ENCODE measurements around the gene RALY. TPM values are rescaled to one million over a fixed set of nuclear protein-coding genes. Genes with fewer than 3 reads are reported as not detected.
A peak's percentile ranks its signal among the peaks of the same experiment; 100 is the strongest.

The RALY gene
- polyA plus RNA-seq, 2 of the 4 experiments (the other 2 are of a cell fraction), result 63.4 to 102 TPM

DNA sequence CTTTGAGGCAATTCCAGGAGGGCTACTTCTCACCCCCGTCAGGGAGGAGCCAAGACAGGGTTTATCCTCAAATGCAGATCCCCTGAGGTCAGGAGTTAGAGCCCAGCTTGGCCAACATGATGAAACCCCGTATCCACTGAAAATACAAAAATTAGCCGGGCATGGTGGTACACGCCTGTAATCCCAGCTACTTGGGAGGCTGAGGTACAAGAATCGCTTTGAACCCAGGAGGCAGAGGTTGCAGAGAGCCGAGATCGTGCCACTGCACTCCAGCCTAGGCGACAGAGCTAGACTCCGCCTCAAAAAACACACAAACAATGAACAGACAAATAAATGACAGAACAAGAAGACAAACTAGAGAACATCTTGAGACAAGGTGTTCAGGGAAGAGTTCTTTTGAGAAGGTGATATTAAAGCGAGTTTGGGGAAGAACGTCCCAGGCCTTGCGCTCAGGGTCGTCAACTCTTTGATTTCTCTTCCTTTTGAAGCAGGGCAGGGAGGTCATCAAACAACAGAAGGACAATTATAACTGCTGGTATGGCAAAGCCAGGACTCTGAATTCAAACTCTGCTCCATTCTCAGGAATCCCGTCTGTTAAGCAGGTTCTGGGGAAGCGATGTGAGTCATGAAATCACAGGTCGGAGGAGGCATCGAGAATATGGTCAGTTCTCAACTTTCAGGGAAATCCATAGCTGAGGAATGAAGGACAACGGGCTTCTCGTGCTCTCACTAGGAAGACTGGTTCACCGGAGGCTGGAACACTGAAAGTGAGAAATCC, 1.4 kb upstream of the RALY start:
- FAIRE-seq (no peak), DNase-seq (ENCODE audit: low read depth in 1 of 2, low spot score in 1 of 2) (peak in 1 of 2 experiments; percentile 29), ATAC-seq (peak; percentile 3 to 6; a peak in 3 of 6 replicates)
- TF ChIP-seq BHLHE40 (IDR thresholded peaks at IDR 0.05; ENCODE audit: low read depth, low read length) (no peak), RFX5 (IDR thresholded peaks at IDR 0.05) (no peak), EP300 (IDR thresholded peaks at IDR 0.05) (no peak), FOSL2 (IDR thresholded peaks at IDR 0.05) (no peak), FOSL2 (CRISPR knock-in tag; IDR thresholded peaks at IDR 0.05) (0 out of 2 replicates have a peak, but pooled peaks have one; percentile 14), HOXB13 (CRISPR knock-in tag; IDR thresholded peaks at IDR 0.05; ENCODE audit: low read depth) (no peak), RNF2 (IDR thresholded peaks at IDR 0.05; ENCODE audit: borderline replicate concordance, low read depth) (no peak), SREBF2 (IDR thresholded peaks at IDR 0.05) (no peak), ZFP36 (IDR thresholded peaks at IDR 0.05; ENCODE audit: borderline replicate concordance, partially characterized antibody) (no peak)
- TF ChIP-seq, protein P1, sequence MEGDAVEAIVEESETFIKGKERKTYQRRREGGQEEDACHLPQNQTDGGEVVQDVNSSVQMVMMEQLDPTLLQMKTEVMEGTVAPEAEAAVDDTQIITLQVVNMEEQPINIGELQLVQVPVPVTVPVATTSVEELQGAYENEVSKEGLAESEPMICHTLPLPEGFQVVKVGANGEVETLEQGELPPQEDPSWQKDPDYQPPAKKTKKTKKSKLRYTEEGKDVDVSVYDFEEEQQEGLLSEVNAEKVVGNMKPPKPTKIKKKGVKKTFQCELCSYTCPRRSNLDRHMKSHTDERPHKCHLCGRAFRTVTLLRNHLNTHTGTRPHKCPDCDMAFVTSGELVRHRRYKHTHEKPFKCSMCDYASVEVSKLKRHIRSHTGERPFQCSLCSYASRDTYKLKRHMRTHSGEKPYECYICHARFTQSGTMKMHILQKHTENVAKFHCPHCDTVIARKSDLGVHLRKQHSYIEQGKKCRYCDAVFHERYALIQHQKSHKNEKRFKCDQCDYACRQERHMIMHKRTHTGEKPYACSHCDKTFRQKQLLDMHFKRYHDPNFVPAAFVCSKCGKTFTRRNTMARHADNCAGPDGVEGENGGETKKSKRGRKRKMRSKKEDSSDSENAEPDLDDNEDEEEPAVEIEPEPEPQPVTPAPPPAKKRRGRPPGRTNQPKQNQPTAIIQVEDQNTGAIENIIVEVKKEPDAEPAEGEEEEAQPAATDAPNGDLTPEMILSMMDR (IDR thresholded peaks at IDR 0.05), result no peak
- ChIA-PET CTCF (interaction anchor here (0.8 to 1.2 kb wide), 2 partner anchors 23 to 77 kb away, joined by 3 to 4 read pairs; no protein-coding TSS in a partner anchor), POLR2A (interaction anchor here (0.6 to 1.8 kb wide), 11 partner anchors 12 to 549 kb away, joined by 3 to 15 read pairs (median 4); partner anchors contain the start of genes CBFA2T2, CHMP4B, EIF2S2 and SNTA1)
- Histone ChIP-seq H3K27ac (peak overlapping the region; percentile 83 to 88), H3K4me1 (peaks cover 21% of the 10 kb centered on the region), H3K4me2 (peak overlapping the region; percentile 84), H3K9me3 (no peaks in the 10 kb centered on the region), H3K4me3 (peak overlapping the region; percentile 71)
- 33% methylated on average over 19 of the region's 20 CpGs for WGBS (ENCODE audit: missing lambda C conversion rate)

DNA sequence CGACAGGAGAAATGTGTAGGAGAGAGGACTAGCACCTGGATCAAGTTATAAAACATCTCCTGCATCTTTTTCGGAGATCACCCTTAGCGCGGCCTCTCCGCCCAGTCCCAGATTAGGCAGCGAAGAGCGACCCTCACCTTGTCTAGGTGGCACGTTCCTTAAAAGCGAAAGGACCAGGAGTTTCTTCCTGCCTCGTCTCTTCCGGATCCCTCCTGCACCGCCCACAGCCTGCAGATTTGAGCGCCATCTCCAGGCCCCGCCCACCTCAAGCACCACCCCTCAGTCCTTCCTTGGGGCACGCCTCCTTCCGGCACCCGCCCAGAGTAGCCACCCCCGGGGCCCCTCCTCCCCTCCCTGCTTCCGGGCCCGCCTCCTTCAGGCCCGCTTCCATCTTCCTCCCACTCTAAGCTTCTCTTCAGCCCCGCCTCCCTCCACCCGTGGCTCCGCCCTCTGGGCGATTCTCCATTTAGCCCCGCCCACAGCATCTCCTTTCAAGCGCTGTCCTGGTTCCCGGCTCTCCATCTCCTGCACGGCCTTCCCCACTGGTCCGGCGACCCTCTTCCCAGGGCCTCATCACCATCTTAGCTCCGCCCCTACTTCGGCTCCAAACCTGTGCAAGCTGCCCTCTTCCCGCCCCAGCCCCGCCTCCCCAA, 662 bp upstream of the RALY start:
- under 1% methylated on average over 29 of the region's 35 CpGs for WGBS (ENCODE audit: missing lambda C conversion rate)
- ChIA-PET POLR2A (interaction anchor here (0.5 to 1.8 kb wide), 22 partner anchors 8 to 619 kb away, joined by 3 to 15 read pairs (median 4); partner anchors contain the start of genes CBFA2T2, CHMP4B, EIF2S2 and SNTA1), CTCF (interaction anchor here (1.0 to 1.2 kb wide), 3 partner anchors 19 to 29 kb away, joined by 3 to 4 read pairs (median 4); no protein-coding TSS in a partner anchor)
- Histone ChIP-seq H3K27ac (peak overlapping the region; percentile 92 to 94), H3K4me1 (peaks cover 21% of the 10 kb centered on the region), H3K9me3 (no peaks in the 10 kb centered on the region), H3K4me2 (peak overlapping the region; percentile 89), H3K4me3 (peak overlapping the region; percentile 71)
- ATAC-seq (peak; percentile 75 to 88), DNase-seq (ENCODE audit: low read depth in 1 of 2, low spot score in 1 of 2) (peak; percentile 95 to 99), FAIRE-seq (no peak)
- TF ChIP-seq, protein P2, sequence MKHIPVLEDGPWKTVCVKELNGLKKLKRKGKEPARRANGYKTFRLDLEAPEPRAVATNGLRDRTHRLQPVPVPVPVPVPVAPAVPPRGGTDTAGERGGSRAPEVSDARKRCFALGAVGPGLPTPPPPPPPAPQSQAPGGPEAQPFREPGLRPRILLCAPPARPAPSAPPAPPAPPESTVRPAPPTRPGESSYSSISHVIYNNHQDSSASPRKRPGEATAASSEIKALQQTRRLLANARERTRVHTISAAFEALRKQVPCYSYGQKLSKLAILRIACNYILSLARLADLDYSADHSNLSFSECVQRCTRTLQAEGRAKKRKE (CRISPR knock-in tag; IDR thresholded peaks at IDR 0.05; ENCODE audit: low read depth), result no peak
- TF ChIP-seq TP53 (CRISPR knock-in tag; IDR thresholded peaks at IDR 0.05) (0 out of 2 replicates have a peak, but pooled peaks have one; percentile 45), GATA3 (IDR thresholded peaks at IDR 0.05; ENCODE audit: borderline replicate concordance) (no peak), PHF8 (IDR thresholded peaks at IDR 0.05; ENCODE audit: borderline replicate concordance, low read depth) (peak; percentile 61; the same call in 1 of the 2 replicates), MYC (IDR thresholded peaks at IDR 0.05; ENCODE audit: borderline replicate concordance, low read length) (0 out of 2 replicates have a peak, but pooled peaks have one; percentile 33), RAD21 (conservative IDR thresholded peaks at IDR 0.05 in 1 of 2, IDR thresholded peaks at IDR 0.05 in 1 of 2) (no peak), HOXB5 (CRISPR knock-in tag; IDR thresholded peaks at IDR 0.05) (no peak), JUN (IDR thresholded peaks at IDR 0.05) (peak in 1 of 2 experiments; percentile 49; a peak in 2 of 5 replicates), POLR2AphosphoS2 (conservative IDR thresholded peaks at IDR 0.05; ENCODE audit: low read length) (no peak), POLR2A (IDR thresholded peaks at IDR 0.05; ENCODE audit: low read length) (peak; percentile 96), SREBF2 (IDR thresholded peaks at IDR 0.05) (no peak), ZNF302 (CRISPR knock-in tag; IDR thresholded peaks at IDR 0.05) (no peak)
- TF ChIP-seq, protein P3, sequence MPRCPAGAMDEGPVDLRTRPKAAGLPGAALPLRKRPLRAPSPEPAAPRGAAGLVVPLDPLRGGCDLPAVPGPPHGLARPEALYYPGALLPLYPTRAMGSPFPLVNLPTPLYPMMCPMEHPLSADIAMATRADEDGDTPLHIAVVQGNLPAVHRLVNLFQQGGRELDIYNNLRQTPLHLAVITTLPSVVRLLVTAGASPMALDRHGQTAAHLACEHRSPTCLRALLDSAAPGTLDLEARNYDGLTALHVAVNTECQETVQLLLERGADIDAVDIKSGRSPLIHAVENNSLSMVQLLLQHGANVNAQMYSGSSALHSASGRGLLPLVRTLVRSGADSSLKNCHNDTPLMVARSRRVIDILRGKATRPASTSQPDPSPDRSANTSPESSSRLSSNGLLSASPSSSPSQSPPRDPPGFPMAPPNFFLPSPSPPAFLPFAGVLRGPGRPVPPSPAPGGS (IDR thresholded peaks at IDR 0.05), result peak; percentile 93
- TF ChIP-seq, protein P4, sequence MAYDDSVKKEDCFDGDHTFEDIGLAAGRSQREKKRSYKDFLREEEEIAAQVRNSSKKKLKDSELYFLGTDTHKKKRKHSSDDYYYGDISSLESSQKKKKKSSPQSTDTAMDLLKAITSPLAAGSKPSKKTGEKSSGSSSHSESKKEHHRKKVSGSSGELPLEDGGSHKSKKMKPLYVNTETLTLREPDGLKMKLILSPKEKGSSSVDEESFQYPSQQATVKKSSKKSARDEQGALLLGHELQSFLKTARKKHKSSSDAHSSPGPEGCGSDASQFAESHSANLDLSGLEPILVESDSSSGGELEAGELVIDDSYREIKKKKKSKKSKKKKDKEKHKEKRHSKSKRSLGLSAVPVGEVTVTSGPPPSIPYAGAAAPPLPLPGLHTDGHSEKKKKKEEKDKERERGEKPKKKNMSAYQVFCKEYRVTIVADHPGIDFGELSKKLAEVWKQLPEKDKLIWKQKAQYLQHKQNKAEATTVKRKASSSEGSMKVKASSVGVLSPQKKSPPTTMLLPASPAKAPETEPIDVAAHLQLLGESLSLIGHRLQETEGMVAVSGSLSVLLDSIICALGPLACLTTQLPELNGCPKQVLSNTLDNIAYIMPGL (CRISPR knock-in tag; IDR thresholded peaks at IDR 0.05; ENCODE audit: borderline replicate concordance), result no peak
- TF ChIP-seq, protein P5, sequence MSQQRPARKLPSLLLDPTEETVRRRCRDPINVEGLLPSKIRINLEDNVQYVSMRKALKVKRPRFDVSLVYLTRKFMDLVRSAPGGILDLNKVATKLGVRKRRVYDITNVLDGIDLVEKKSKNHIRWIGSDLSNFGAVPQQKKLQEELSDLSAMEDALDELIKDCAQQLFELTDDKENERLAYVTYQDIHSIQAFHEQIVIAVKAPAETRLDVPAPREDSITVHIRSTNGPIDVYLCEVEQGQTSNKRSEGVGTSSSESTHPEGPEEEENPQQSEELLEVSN (IDR thresholded peaks at IDR 0.05; ENCODE audit: borderline replicate concordance, low read depth), result peak; percentile 78
- TF ChIP-seq, protein P6, sequence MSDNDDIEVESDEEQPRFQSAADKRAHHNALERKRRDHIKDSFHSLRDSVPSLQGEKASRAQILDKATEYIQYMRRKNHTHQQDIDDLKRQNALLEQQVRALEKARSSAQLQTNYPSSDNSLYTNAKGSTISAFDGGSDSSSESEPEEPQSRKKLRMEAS (IDR thresholded peaks at IDR 0.05), result peak; percentile 75
